PC-3 (cell line): ENCODE data around the gene PRKCE.

Source experiments
- EZH2 ChIP-seq: fragments of 300-600 bp; sonication (generic); IDR thresholded peaks from one replicate; pipeline ENCODE4 v1.6.1; 2017; ENCODE audit warnings: antibody characterized with exemption, mild to moderate bottlenecking, low read length; ENCODE audit not compliant: unreplicated experiment
- TF ChIP-seq, protein P1 (sequence below): fragments of 300-600 bp; sonication (generic); conservative IDR thresholded peaks from 2 replicates; pipeline ENCODE4 v1.5.1; 2017; ENCODE audit warnings: antibody characterized with exemption, low read depth, mild to moderate bottlenecking, low read length

- no peak for TF ChIP-seq EZH2
- TF ChIP-seq, protein P1, sequence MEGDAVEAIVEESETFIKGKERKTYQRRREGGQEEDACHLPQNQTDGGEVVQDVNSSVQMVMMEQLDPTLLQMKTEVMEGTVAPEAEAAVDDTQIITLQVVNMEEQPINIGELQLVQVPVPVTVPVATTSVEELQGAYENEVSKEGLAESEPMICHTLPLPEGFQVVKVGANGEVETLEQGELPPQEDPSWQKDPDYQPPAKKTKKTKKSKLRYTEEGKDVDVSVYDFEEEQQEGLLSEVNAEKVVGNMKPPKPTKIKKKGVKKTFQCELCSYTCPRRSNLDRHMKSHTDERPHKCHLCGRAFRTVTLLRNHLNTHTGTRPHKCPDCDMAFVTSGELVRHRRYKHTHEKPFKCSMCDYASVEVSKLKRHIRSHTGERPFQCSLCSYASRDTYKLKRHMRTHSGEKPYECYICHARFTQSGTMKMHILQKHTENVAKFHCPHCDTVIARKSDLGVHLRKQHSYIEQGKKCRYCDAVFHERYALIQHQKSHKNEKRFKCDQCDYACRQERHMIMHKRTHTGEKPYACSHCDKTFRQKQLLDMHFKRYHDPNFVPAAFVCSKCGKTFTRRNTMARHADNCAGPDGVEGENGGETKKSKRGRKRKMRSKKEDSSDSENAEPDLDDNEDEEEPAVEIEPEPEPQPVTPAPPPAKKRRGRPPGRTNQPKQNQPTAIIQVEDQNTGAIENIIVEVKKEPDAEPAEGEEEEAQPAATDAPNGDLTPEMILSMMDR: no peak
Measured at GRCh38 chr2:45836316-45836715, 184.8 kb downstream of the PRKCE start.
